Mammary epithelial cell (primary cell): ENCODE results near the gene CNST.

Source experiments
- CTCF ChIP-seq, 2 donors: IDR thresholded peaks in 1 of 2; conservative IDR thresholded peaks in 1 of 2; 2 replicates each; pipeline ENCODE4 v1.5.1; 2011 to 2012; ENCODE audit warnings: inconsistent platforms in 2 of 2, low read length in 2 of 2, mild to moderate bottlenecking in 2 of 2, control low read depth in 1 of 2, low read depth in 1 of 2; ENCODE audit not compliant: insufficient read depth in 1 of 2; ENCODE audit errors: extremely low read depth in 1 of 2
- EZH2 ChIP-seq: IDR thresholded peaks from 2 replicates; pipeline ENCODE4 v1.6.1; 2012; ENCODE audit warnings: low read length, inconsistent platforms, borderline replicate concordance

GRCh38 chr1:246591504-246591903 lies 25.2 kb downstream of the CNST start:
- TF ChIP-seq CTCF (conservative IDR thresholded peaks at IDR 0.05 in 1 of 2, IDR thresholded peaks at IDR 0.05 in 1 of 2; ENCODE audit: extremely low read depth in 1 of 2, insufficient read depth in 1 of 2, low read depth in 1 of 2, low read length in 2 of 2) = no peak
- TF ChIP-seq EZH2 = no peak
